ENCODE results near the gene WDR41.

GRCh38 chr5:77420940-77421339 is 71.2 kb downstream of the WDR41 start:
- TF ChIP-seq CTCF (IDR thresholded peaks at IDR 0.05) (no peak), POLR2A (IDR thresholded peaks at IDR 0.05) (no peak)

All from esophagus squamous epithelium (tissue), 4 donors.